ENCODE measurements around the gene CRIP1.

- TF ChIP-seq POLR2A (IDR thresholded peaks at IDR 0.05), result no peak
- TF ChIP-seq CTCF (IDR thresholded peaks at IDR 0.05), result no peak
- no peak for TF ChIP-seq EP300 (IDR thresholded peaks at IDR 0.05)
- no peak for TF ChIP-seq POLR2AphosphoS5 (IDR thresholded peaks at IDR 0.05)
These were observed 16.6 kb downstream of the CRIP1 start for GRCh38 chr14:105503296-105503640.

Measured in stomach (tissue), 4 donors.